ENCODE results near the gene BRI3. TPM values are rescaled to one million over a fixed set of nuclear protein-coding genes. Genes with fewer than 3 reads are reported as not detected.

Gene BRI3
- total RNA-seq, 1 donor from 2014 or later: 125 TPM

- no peak for DNase-seq (ENCODE audit: low spot score, unreplicated experiment)
- Mint-ChIP-seq H3K4me1 (ENCODE audit: low read depth) (peaks cover 13% of the 10 kb centered on the region), H3K4me3 (ENCODE audit: low read depth) (no peak overlapping the region), H3K27me3 (no peaks in the 10 kb centered on the region), H3K27ac (no peak overlapping the region), H3K36me3 (ENCODE audit: insufficient read depth) (peaks cover 20% of the 10 kb centered on the region), H3K9me3 (ENCODE audit: low read depth) (no peaks in the 10 kb centered on the region)
- no peak for TF ChIP-seq CTCF (IDR thresholded peaks at IDR 0.05; ENCODE audit: unreplicated experiment)
These were observed 16.3 kb downstream of the BRI3 start for GRCh38 chr7:98297626-98298286.

DNA sequence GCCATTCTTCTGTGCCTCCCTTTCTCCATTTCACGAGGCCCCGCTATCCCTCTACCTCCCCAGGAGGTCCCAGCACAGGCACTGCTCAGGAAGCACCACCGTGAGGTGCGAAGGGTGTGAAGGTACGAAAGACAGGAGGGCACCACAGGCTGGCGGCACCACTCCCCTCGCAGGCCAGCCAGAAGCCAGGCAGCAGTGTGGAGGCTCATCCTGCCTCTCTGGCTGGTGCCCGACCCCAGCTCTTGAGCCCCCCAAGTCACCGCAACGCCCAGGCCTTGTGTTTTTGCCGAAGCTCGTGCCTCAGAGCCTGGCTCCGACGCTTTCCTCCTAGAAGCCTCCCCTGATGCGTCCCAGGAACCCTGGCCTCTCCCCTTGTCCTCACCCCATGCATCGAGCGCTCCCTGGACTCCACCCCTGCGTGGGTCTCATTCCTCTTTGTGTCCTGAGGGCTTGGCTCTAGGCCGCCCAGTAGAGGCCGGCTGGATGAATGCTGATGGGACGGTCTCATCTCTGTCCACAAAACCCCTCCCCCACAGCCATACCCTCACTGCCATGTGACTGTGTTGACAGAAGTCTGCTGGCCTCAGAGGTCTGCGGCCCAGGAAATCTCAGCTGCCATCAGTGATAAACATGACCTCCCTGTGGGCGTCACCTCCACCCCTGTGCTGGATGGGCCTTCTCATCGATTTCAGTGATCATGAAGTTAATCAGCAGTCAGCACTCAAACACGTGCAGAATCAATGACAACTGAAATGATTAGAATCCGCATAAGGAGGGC is 19.3 kb downstream of the BRI3 start:
- H3K36me3 Mint-ChIP-seq (ENCODE audit: insufficient read depth): peaks cover 30% of the 10 kb centered on the region
- TF ChIP-seq CTCF (IDR thresholded peaks at IDR 0.05; ENCODE audit: unreplicated experiment): no peak
- H3K9me3 Mint-ChIP-seq (ENCODE audit: low read depth): no peaks in the 10 kb centered on the region
- peaks cover 28% of the 10 kb centered on the region for H3K4me1 Mint-ChIP-seq (ENCODE audit: low read depth)
- peak overlapping the region; percentile 26 for H3K27ac Mint-ChIP-seq
- H3K27me3 Mint-ChIP-seq: peaks cover 4% of the 10 kb centered on the region
- no peak overlapping the region for H3K4me3 Mint-ChIP-seq (ENCODE audit: low read depth)
- no peak for DNase-seq (ENCODE audit: low spot score, unreplicated experiment)

- no peak overlapping the region for H3K27ac Mint-ChIP-seq
- no peak overlapping the region for H3K4me3 Mint-ChIP-seq (ENCODE audit: low read depth)
- no peaks in the 10 kb centered on the region for H3K9me3 Mint-ChIP-seq (ENCODE audit: low read depth)
- H3K4me1 Mint-ChIP-seq (ENCODE audit: low read depth): peaks cover 35% of the 10 kb centered on the region
- peaks cover 4% of the 10 kb centered on the region for H3K27me3 Mint-ChIP-seq
- H3K36me3 Mint-ChIP-seq (ENCODE audit: insufficient read depth): peaks cover 32% of the 10 kb centered on the region
- DNase-seq (ENCODE audit: low spot score, unreplicated experiment): no peak
- no peak for TF ChIP-seq CTCF (IDR thresholded peaks at IDR 0.05; ENCODE audit: unreplicated experiment)
These were observed 20.4 kb downstream of the BRI3 start for GRCh38 chr7:98301693-98302470.

- DNase-seq (ENCODE audit: low spot score, unreplicated experiment): no peak
- Mint-ChIP-seq H3K4me3 (ENCODE audit: low read depth) (no peak overlapping the region), H3K27me3 (peaks cover 4% of the 10 kb centered on the region), H3K27ac (no peak overlapping the region), H3K9me3 (ENCODE audit: low read depth) (no peaks in the 10 kb centered on the region), H3K4me1 (ENCODE audit: low read depth) (peaks cover 35% of the 10 kb centered on the region), H3K36me3 (ENCODE audit: insufficient read depth) (peaks cover 40% of the 10 kb centered on the region)
- TF ChIP-seq CTCF (IDR thresholded peaks at IDR 0.05; ENCODE audit: unreplicated experiment): no peak
These were observed 21.8 kb downstream of the BRI3 start for GRCh38 chr7:98303176-98303865.

GRCh38 chr7:98303906-98304305 is 22.4 kb downstream of the BRI3 start:
- H3K27ac Mint-ChIP-seq: peak overlapping the region; percentile 86
- peaks cover 35% of the 10 kb centered on the region for H3K4me1 Mint-ChIP-seq (ENCODE audit: low read depth)
- no peaks in the 10 kb centered on the region for H3K9me3 Mint-ChIP-seq (ENCODE audit: low read depth)
- H3K4me3 Mint-ChIP-seq (ENCODE audit: low read depth): no peak overlapping the region
- peaks cover 44% of the 10 kb centered on the region for H3K36me3 Mint-ChIP-seq (ENCODE audit: insufficient read depth)
- TF ChIP-seq CTCF (IDR thresholded peaks at IDR 0.05; ENCODE audit: unreplicated experiment): no peak
- H3K27me3 Mint-ChIP-seq: peaks cover 4% of the 10 kb centered on the region
- no peak for DNase-seq (ENCODE audit: low spot score, unreplicated experiment)
